Measurements from ENCODE around the gene SLC22A13.
"Not testable (repeated sequence)": the region's sequence is repeated elsewhere in the genome, so short reads cannot be mapped to it uniquely, and the experiment has no call there.

The SLC22A13 gene

GRCh38 chr3:38306941-38307340 is 41.3 kb downstream of the SLC22A13 start:
- no peak for DNase-seq (ENCODE audit: low read depth)

- no peak for DNase-seq (ENCODE audit: low read depth)
Observed at GRCh38 chr3:38307599-38307998, 42.0 kb downstream of the SLC22A13 start.

- DNase-seq (ENCODE audit: low read depth): no peak
Observed at GRCh38 chr3:38308456-38308855, 42.8 kb downstream of the SLC22A13 start.

- no peak for DNase-seq (ENCODE audit: low read depth)
Observed at GRCh38 chr3:38311476-38311875, 45.9 kb downstream of the SLC22A13 start.

GRCh38 chr3:38311941-38312340 is 46.3 kb downstream of the SLC22A13 start:
- no peak for DNase-seq (ENCODE audit: low read depth)

- DNase-seq (ENCODE audit: low read depth): no peak
Observed at GRCh38 chr3:38312356-38312755, 46.7 kb downstream of the SLC22A13 start.

GRCh38 chr3:38313263-38313662 is 47.7 kb downstream of the SLC22A13 start:
- DNase-seq (ENCODE audit: low read depth): no peak

- DNase-seq (ENCODE audit: low read depth): no peak
Observed at GRCh38 chr3:38313695-38314094, 48.1 kb downstream of the SLC22A13 start.

GRCh38 chr3:38314112-38314763 is 48.6 kb downstream of the SLC22A13 start:
- DNase-seq (ENCODE audit: low read depth): no peak

GRCh38 chr3:38314764-38315487 is 49.3 kb downstream of the SLC22A13 start:
- no peak for DNase-seq (ENCODE audit: low read depth)

- DNase-seq (ENCODE audit: low read depth): no peak
Observed at GRCh38 chr3:38315488-38316230, 50.0 kb downstream of the SLC22A13 start.

- DNase-seq (ENCODE audit: low read depth): no peak
Observed at GRCh38 chr3:38316356-38317191, 51.0 kb downstream of the SLC22A13 start.

GRCh38 chr3:38317192-38317759 is 51.7 kb downstream of the SLC22A13 start:
- DNase-seq (ENCODE audit: low read depth): no peak

GRCh38 chr3:38318766-38319671 is 53.4 kb downstream of the SLC22A13 start:
- DNase-seq (ENCODE audit: low read depth): no peak

- not testable (repeated sequence) for DNase-seq (ENCODE audit: low read depth)
Observed at GRCh38 chr3:38320638-38321037, 55.0 kb downstream of the SLC22A13 start.

- DNase-seq (ENCODE audit: low read depth): no peak
Observed at GRCh38 chr3:38323060-38323459, 57.4 kb downstream of the SLC22A13 start.

- DNase-seq (ENCODE audit: low read depth): no peak
Observed at GRCh38 chr3:38325256-38325655, 59.6 kb downstream of the SLC22A13 start.

GRCh38 chr3:38327335-38328009 is 61.9 kb downstream of the SLC22A13 start:
- DNase-seq (ENCODE audit: low read depth): peak; percentile 75
